ENCODE data around the gene ATF7.

Gene ATF7

DNA sequence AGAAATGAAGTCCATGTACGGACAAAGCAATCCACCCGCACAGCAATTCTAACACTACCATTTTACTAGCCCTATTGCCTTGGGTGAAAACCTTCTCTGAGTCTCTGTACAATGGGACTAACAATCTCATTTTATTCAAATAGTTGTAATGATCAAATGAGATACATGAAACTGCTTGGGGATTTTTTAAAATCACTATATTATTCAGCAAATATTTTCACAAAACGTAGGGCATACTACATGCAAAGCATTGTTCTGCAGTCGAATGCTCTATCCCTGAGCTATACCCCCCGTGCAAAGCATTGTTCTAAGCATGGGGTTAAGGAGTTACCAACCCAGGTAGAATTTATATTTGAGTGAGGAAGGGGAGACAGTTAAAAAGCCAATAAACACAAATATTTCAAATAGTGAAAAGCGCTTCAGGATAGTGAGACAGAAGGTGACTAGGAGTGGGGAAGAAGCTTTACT lies 554 bp upstream of the ATF7 start:
- H3K9me3 ChIP-seq: no peaks in the 10 kb centered on the region

DNA sequence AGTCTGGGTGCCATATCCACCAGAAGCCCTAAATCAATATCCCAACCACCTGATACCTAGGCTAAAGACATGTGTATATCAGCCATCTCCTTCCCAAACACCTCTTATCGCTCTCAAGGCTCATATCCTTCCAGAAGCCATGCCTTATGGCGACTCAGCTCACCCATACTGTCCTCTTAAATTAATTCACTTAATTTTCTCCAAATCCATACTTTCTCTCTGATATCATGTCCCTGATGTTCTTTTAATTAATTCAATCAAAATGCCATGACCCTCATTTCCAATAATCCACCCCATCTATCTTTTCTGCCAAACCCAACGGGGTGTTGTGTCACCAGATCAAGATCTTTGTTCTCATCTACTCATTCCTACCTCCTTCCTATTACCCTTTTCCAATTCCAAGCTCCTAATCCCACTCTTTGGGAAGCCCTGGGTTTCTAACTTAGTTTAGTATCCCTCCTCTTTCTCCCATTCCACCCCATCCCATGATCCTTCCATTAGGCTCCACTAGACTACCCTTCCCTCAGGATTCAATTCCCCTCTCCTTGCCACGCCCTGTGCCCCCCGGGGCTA lies 723 bp downstream of the ATF7 start:
- TF ChIP-seq, protein P1, sequence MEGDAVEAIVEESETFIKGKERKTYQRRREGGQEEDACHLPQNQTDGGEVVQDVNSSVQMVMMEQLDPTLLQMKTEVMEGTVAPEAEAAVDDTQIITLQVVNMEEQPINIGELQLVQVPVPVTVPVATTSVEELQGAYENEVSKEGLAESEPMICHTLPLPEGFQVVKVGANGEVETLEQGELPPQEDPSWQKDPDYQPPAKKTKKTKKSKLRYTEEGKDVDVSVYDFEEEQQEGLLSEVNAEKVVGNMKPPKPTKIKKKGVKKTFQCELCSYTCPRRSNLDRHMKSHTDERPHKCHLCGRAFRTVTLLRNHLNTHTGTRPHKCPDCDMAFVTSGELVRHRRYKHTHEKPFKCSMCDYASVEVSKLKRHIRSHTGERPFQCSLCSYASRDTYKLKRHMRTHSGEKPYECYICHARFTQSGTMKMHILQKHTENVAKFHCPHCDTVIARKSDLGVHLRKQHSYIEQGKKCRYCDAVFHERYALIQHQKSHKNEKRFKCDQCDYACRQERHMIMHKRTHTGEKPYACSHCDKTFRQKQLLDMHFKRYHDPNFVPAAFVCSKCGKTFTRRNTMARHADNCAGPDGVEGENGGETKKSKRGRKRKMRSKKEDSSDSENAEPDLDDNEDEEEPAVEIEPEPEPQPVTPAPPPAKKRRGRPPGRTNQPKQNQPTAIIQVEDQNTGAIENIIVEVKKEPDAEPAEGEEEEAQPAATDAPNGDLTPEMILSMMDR (IDR thresholded peaks at IDR 0.05): no peak
- Histone ChIP-seq H3K4me3 (ENCODE audit: low read depth in 1 of 2, low read length in 1 of 2) (peak overlapping the region; percentile 68 to 69), H3K27me3 (no peaks in the 10 kb centered on the region), H3K36me3 (no peaks in the 10 kb centered on the region), H3K27ac (peak overlapping the region; percentile 88), H3K9me3 (no peaks in the 10 kb centered on the region), H3K4me1 (ENCODE audit: control insufficient read depth in 1 of 2, insufficient read depth in 1 of 2, low read depth in 1 of 2, low read length in 1 of 2) (peaks cover 41% of the 10 kb centered on the region in 2 experiments)

More for the DNA sequence above, 554 bp upstream of the ATF7 start:
- TF ChIP-seq, protein P1 (IDR thresholded peaks at IDR 0.05): no peak
- Histone ChIP-seq H3K4me1 (ENCODE audit: control insufficient read depth in 1 of 2, insufficient read depth in 1 of 2, low read depth in 1 of 2, low read length in 1 of 2) (peaks cover 41% of the 10 kb centered on the region in 2 experiments), H3K4me3 (ENCODE audit: low read depth in 1 of 2, low read length in 1 of 2) (peak overlapping the region; percentile 68 to 69), H3K27ac (peak overlapping the region; percentile 88), H3K27me3 (no peaks in the 10 kb centered on the region), H3K36me3 (no peaks in the 10 kb centered on the region)

DNA sequence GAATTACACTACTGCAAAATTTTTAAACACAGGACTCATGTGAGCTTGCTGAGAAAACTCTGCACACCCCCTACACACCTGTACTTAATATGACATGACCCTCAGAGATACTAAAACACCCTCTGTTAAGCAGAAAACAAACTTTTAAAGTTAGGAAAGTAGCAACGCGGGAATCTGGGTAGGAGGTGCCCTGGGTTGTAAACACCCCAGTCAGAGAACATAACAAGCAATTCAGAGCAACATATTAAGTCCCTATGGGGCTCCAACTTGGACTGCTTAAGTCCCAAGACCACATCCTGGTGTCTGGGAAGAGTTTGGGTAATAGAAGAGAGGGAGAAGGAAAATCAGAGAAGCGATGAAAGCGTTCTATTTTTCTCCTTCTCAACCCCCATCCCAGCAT lies 1.2 kb downstream of the ATF7 start:
- TF ChIP-seq, protein P1 (IDR thresholded peaks at IDR 0.05): no peak
- Histone ChIP-seq H3K9me3 (no peaks in the 10 kb centered on the region), H3K4me1 (ENCODE audit: control insufficient read depth in 1 of 2, insufficient read depth in 1 of 2, low read depth in 1 of 2, low read length in 1 of 2) (peaks cover 41 to 42% of the 10 kb centered on the region in 2 experiments), H3K27ac (peak overlapping the region; percentile 88), H3K4me3 (ENCODE audit: low read depth in 1 of 2, low read length in 1 of 2) (peak overlapping the region; percentile 68 to 69), H3K27me3 (no peaks in the 10 kb centered on the region), H3K36me3 (no peaks in the 10 kb centered on the region)

DNA sequence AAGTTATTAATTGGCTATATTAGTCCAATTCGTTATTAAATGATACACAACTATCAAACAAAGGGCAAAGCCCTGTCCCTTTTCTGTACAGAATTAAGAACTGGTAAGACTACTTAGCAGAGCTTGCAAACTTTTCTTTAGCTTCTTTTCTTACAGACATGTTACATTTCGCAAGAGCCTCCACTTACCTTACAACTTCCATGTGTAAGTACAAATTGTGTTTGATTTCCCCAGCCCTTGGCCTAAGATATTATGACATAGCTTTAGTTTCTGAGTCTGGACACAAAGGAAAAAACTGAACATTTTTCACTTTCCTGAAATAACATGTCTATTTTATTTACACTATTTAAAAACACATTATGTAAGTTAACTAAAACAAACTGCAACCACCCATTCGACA lies 1.7 kb downstream of the ATF7 start:
- TF ChIP-seq, protein P1 (IDR thresholded peaks at IDR 0.05): no peak
- Histone ChIP-seq H3K9me3 (no peaks in the 10 kb centered on the region), H3K36me3 (no peaks in the 10 kb centered on the region), H3K27me3 (no peaks in the 10 kb centered on the region), H3K4me1 (ENCODE audit: control insufficient read depth in 1 of 2, insufficient read depth in 1 of 2, low read depth in 1 of 2, low read length in 1 of 2) (peaks cover 46 to 47% of the 10 kb centered on the region in 2 experiments), H3K27ac (peak overlapping the region; percentile 88), H3K4me3 (ENCODE audit: low read depth in 1 of 2, low read length in 1 of 2) (peak overlapping the region; percentile 68 to 69)

DNA sequence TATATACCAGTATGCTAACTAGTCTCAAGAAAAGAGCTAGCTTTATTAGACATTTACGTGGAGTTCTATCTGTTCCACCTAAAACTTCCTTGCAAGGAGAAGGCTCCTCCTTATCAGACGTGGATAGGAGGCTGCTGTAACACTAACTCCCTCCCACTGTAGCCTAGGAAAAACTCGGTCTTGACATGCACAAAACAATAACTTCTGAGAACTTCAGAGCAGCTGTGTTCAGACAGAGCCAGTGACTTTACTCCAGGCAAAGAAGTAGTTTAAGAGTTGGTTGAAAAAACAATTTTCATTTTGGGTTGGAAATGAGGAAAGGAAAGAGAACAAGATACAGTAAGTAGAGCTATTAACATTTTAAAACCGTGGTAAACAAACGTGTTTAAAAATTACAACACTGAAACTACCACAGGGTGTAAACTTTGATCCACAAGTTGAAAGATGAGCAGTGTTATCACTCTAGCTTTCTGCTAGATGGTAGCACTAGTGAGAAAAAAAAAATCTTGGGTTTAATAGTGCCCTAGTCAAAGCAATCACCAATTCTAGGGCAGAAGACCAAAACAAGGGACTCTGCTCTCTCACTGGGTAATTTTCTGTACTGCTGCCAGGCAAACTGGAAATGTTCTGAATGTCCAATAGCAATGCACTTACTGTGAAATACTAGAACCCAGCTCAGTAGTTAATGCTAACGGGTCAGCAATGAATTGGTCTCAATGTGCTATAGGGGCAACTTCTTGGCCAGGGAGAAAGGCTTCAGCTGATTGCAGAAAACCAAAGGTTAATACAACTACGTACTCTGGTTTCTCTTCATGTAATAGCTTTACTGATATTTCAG lies 2.4 kb downstream of the ATF7 start:
- Histone ChIP-seq H3K36me3 (no peaks in the 10 kb centered on the region), H3K27ac (peak overlapping the region; percentile 88)

More for the DNA sequence above, 2.4 kb downstream of the ATF7 start:
- Histone ChIP-seq H3K4me3 (ENCODE audit: low read depth in 1 of 2, low read length in 1 of 2) (peak overlapping the region; percentile 68 to 69), H3K9me3 (no peaks in the 10 kb centered on the region), H3K4me1 (ENCODE audit: control insufficient read depth in 1 of 2, insufficient read depth in 1 of 2, low read depth in 1 of 2, low read length in 1 of 2) (peaks cover 52 to 54% of the 10 kb centered on the region in 2 experiments), H3K27me3 (no peaks in the 10 kb centered on the region)
- TF ChIP-seq, protein P1 (IDR thresholded peaks at IDR 0.05): no peak
